Inferior parietal cortex (tissue), 1 donor: ENCODE measurements around the gene VILL.
"Not testable (repeated sequence)": the region's sequence is repeated elsewhere in the genome, so short reads cannot be mapped to it uniquely, and the experiment has no call there.

Source experiments
- DNase-seq: peaks from one replicate; pipeline ENCODE4 v3.0.0-alpha.2; 2016; ENCODE audit errors: extremely low spot score

The VILL gene

DNA sequence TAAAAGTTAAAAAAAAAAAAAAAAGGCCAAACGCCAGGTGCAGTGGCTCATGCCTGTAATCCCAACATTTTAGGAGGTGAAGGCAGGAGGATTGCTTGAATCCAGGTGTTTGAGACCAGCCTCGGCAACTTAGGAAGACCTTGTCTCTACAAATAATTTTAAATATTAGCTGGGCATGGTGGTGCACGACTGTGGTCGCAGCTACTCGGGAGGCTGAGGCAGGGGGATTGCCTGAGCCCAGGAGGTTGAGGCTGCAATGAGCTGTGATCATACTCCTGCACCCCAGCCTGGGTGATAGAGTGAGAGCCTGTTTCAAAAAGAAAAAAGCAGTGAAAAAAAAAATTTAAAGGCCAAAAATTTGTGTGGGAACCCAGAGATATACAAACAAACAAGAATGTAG, 45.7 kb downstream of the VILL start:
- DNase-seq, result no peak

- DNase-seq, result no peak
These were observed 46.3 kb downstream of the VILL start for GRCh38 chr3:38036906-38037305.

GRCh38 chr3:38038447-38038911, 47.9 kb downstream of the VILL start:
- no peak for DNase-seq

- DNase-seq, result no peak
These were observed 48.7 kb downstream of the VILL start, which contains the start of gene DLEC1 for GRCh38 chr3:38039101-38039898. DLEC1 (plus strand) TSS chr3:38039208; CDS start chr3:38039226, 18 bp downstream.

GRCh38 chr3:38039899-38040261, 49.3 kb downstream of the VILL start:
- DNase-seq, result peak; percentile 58

- DNase-seq, result no peak
These were observed 49.8 kb downstream of the VILL start for GRCh38 chr3:38040401-38040800.

DNA sequence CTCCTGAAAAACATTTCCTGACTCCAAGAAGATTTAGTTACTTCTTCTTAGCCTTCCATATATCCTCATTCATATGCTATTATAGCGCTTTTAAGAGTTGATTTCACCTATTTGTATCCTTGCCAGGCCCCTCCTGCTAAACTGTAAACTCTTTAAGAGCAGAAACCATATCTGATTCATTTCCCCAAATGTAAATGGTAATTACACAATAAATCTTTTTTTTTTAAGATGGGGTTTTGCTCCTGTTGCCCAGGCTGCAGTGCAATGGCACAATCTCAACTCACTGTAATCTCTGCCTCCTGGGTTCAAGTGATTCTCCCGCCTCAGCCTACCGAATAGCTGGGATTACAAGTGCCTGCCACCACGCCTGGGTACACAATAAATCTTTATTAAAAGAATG, 52.9 kb downstream of the VILL start:
- DNase-seq, result no peak

- DNase-seq, result no peak
These were observed 55.4 kb downstream of the VILL start for GRCh38 chr3:38046027-38046426.

DNA sequence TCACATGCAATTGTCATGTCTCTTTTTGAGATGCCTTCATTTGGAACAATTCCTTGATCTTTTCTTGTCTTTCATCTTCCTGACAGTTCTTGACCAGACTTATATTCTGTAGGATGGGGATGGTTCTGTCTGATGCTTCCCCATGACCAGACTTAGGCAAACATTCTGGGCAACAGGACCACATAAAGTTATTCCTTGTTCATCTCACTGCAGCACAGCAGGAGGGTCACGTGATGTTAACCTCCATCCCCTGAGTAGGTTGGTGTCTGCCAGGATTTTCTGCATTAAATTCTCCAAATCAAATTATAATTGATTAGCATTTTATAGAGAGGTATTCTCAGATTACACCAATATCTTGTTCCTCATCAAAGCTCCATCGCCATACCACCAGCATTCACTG, 56.2 kb downstream of the VILL start:
- no peak for DNase-seq

DNA sequence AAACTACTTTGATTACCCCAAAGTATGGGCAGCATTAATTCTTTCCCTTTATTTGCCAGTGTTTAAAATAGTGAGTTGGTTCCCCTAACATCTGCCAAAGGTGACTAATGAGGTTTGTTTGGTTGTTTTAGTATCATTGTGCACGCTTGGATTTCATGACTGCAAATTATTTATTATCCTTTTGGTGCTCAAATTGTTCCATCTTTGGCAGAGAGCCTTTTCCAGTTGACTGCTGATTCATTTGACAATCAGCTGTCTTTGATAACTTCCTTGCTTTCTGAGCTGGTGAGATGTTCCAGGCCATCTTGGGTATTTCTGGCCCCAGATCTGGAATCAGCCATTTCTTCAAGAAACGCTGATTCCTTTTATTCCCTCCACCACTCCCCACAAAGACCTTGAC, 57.3 kb downstream of the VILL start:
- no peak for DNase-seq

DNA sequence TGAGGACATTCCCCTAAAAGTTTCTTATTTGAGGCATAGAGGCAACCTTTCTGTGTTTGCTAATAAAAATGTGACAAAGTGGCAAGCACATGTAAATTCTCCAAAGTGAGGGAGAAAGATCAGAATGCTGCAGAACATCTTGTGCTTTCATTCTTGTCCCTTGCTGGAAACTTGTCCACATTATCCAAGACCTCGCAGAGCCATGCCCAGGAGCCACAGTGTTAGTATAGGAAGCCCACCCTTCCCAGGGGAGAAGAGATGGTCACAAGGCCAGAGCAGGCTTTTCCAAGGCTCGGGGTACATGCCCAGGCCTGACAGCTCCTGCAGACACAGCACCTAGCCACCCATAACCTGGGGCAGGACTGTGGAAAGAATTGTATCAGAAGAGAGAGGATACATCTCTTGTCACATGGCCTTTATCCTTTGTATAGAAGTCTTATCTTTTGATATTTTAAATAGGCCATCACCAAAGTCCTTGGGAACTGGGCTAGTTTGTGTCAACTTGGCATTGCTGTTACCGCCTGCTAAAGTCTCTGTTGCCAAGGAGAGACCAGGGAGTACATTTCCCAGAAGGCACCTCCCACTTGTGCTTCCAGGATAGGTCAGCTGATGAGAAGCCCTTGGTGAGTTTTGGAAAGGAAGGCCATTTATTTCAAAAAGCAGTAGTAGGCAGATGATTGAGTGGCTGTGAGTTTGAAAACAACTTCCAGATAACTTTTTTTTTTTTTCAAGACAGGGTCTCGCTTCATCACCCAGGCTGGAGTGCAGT, 59.0 kb downstream of the VILL start:
- no peak for DNase-seq

GRCh38 chr3:38051131-38051530, 60.5 kb downstream of the VILL start:
- no peak for DNase-seq

DNA sequence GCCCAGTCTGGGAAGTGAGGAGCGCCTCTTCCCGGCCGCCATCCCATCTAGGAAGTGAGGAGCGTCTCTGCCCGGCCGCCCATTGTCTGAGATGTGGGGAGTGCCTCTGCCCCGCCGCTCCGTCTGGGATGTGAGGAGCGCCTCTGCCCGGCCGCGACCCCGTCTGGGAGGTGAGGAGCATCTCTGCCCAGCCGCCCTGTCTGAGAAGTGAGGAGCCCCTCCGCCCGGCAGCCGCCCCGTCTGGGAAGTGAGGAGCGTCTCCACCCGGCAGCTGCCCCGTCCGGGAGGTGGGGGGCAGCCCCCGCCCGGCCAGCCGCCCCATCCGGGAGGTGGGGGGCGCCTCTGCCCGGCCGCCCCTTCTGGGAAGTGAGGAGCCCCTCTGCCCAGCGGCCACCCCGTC, 62.7 kb downstream of the VILL start:
- DNase-seq, result not testable (repeated sequence)

DNA sequence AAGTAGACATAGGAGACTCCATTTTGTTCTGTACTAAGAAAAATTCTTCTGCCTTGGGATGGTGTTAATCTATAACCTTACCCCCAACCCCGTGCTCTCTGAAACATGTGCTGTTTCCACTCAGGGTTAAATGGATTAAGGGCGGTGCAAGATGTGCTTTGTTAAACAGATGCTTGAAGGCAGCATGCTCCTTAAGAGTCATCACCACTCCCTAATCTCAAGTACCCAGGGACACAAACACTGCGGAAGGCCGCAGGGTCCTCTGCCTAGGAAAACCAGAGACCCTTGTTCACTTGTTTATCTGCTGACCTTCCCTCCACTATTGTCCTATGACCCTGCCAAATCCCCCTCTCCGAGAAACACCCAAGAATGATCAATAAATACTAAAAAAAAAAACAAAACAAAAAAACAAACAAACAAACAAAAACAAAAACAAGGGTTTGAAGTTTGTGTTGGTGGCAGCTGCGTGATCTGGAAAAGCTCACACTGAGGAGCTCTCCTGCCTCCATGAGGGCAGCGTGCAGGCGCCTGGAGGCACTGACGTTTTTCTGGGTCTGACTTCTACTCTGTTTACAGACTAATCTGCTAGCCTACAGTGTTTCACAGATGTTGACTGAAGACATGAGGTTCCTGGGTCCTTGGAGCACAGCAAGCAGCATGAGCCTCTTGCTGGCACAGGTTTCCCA, 63.4 kb downstream of the VILL start:
- DNase-seq, result not testable (repeated sequence)

GRCh38 chr3:38054499-38055001, 64.0 kb downstream of the VILL start:
- no peak for DNase-seq
